HEK293 (cell line): ENCODE results near the gene CTIF.

Source experiments
- CTCF ChIA-PET: fragments of 350-600 bp; formaldehyde crosslinking; extraction: SDS; loops from one replicate; lab custom pipeline; 2021; ENCODE audit warnings: antibody characterized with exemption; lab: Yijun Ruan, JAX
- POLR2A ChIA-PET: fragments of 300-600 bp; formaldehyde crosslinking; extraction: SDS; loops from one replicate; lab custom pipeline; 2020; ENCODE audit warnings: antibody characterized with exemption, inconsistent platforms; lab: Yijun Ruan, JAX
- H3K27ac ChIP-seq: fragments of 200-500 bp; sonication (Bioruptor generic); 2 replicates; pipeline ENCODE4 v1.5.1; 2014; ENCODE audit warnings: low read depth, low read length, control low read depth, inconsistent platforms; ENCODE audit errors: extremely low read depth
- H3K36me3 ChIP-seq, 2 experiments: fragments of 200-500 bp in 1 of 2; sonication (Bioruptor generic) in 1 of 2; 1 replicate in 1 of 2; 2 replicates in 1 of 2; pipeline ENCODE4 v1.5.1; 2014 to 2017; ENCODE audit warnings: inconsistent platforms in 2 of 2, low read length in 2 of 2; ENCODE audit not compliant: control insufficient read depth in 2 of 2, insufficient read depth in 1 of 2
- H3K4me1 ChIP-seq: fragments of 200-500 bp; sonication (Bioruptor generic); 2 replicates; pipeline ENCODE4 v1.5.1; 2014; ENCODE audit warnings: mild to moderate bottlenecking, low read length, inconsistent platforms; ENCODE audit not compliant: control insufficient read depth, insufficient read depth
- H3K4me3 ChIP-seq: 2 replicates; pipeline ENCODE4 v1.5.1; 2011; ENCODE audit warnings: low read depth, mild to moderate bottlenecking, control low read depth, low read length, moderate library complexity
- H3K9me3 ChIP-seq: fragments of 200-500 bp; sonication (Bioruptor generic); 2 replicates; pipeline ENCODE4 v1.5.1; 2014; ENCODE audit warnings: low read depth, low read length, inconsistent platforms; ENCODE audit not compliant: control insufficient read depth, insufficient read depth
- YY2 ChIP-seq: fragments of 450-650 bp; formaldehyde crosslinking; IDR thresholded peaks from 2 replicates; pipeline ENCODE4 v1.5.1; 2016; ENCODE audit warnings: missing biosample characterization, missing genetic modification characterization
- ZBTB49 ChIP-seq: fragments of 450-650 bp; formaldehyde crosslinking; IDR thresholded peaks from 2 replicates; pipeline ENCODE4 v1.5.1; 2016; ENCODE audit warnings: missing biosample characterization, missing genetic modification characterization, low read depth
- ZBTB8A ChIP-seq: fragments of 450-650 bp; formaldehyde crosslinking; IDR thresholded peaks from 2 replicates; pipeline ENCODE4 v1.5.1; 2016; ENCODE audit warnings: missing biosample characterization, missing genetic modification characterization
- ZEB2 ChIP-seq: fragments of 450-650 bp; formaldehyde crosslinking; IDR thresholded peaks from 2 replicates; pipeline ENCODE4 v1.5.1; 2016; ENCODE audit warnings: missing biosample characterization, missing genetic modification characterization
- ZFHX2 ChIP-seq: fragments of 450-650 bp; formaldehyde crosslinking; conservative IDR thresholded peaks from 2 replicates; pipeline ENCODE4 v1.5.1; 2016; ENCODE audit warnings: missing biosample characterization, missing genetic modification characterization
- ZFP37 ChIP-seq: fragments of 450-650 bp; formaldehyde crosslinking; IDR thresholded peaks from 2 replicates; pipeline ENCODE4 v1.5.1; 2016; ENCODE audit warnings: missing biosample characterization, missing genetic modification characterization
- ZNF133 ChIP-seq: fragments of 450-650 bp; formaldehyde crosslinking; IDR thresholded peaks from 2 replicates; pipeline ENCODE4 v1.5.1; 2016; ENCODE audit warnings: missing biosample characterization, missing genetic modification characterization
- ZNF184 ChIP-seq: fragments of 450-650 bp; IDR thresholded peaks from 2 replicates; pipeline ENCODE4 v1.5.1; 2018; ENCODE audit warnings: missing biosample characterization, mild to moderate bottlenecking, missing genetic modification characterization
- ZNF223 ChIP-seq: fragments of 450-650 bp; formaldehyde crosslinking; IDR thresholded peaks from 2 replicates; pipeline ENCODE4 v1.5.1; 2016; ENCODE audit warnings: missing biosample characterization, missing genetic modification characterization
- ZNF248 ChIP-seq: fragments of 450-650 bp; formaldehyde crosslinking; IDR thresholded peaks from 2 replicates; pipeline ENCODE4 v1.5.1; 2017; ENCODE audit warnings: missing biosample characterization, missing genetic modification characterization
- ZNF335 ChIP-seq: fragments of 450-650 bp; formaldehyde crosslinking; conservative IDR thresholded peaks from 2 replicates; pipeline ENCODE4 v1.5.1; 2016; ENCODE audit warnings: missing biosample characterization, missing genetic modification characterization
- ZNF362 ChIP-seq: fragments of 450-650 bp; formaldehyde crosslinking; IDR thresholded peaks from 2 replicates; pipeline ENCODE4 v1.5.1; 2016; ENCODE audit warnings: missing biosample characterization, missing genetic modification characterization
- ZNF426 ChIP-seq: fragments of 450-650 bp; formaldehyde crosslinking; IDR thresholded peaks from 2 replicates; pipeline ENCODE4 v1.5.1; 2017; ENCODE audit warnings: missing biosample characterization, missing genetic modification characterization, mild to moderate bottlenecking, inconsistent platforms, moderate library complexity
- ZNF558 ChIP-seq: fragments of 450-650 bp; formaldehyde crosslinking; IDR thresholded peaks from 2 replicates; pipeline ENCODE4 v1.5.1; 2016; ENCODE audit warnings: missing biosample characterization, missing genetic modification characterization
- ZNF664 ChIP-seq: fragments of 450-650 bp; formaldehyde crosslinking; IDR thresholded peaks from 2 replicates; pipeline ENCODE4 v1.5.1; 2016; ENCODE audit warnings: missing biosample characterization, missing genetic modification characterization
- ZNF791 ChIP-seq: fragments of 450-650 bp; formaldehyde crosslinking; IDR thresholded peaks from 2 replicates; pipeline ENCODE4 v1.5.1; 2016; ENCODE audit warnings: missing biosample characterization, missing genetic modification characterization
- ZSCAN23 ChIP-seq: fragments of 450-650 bp; formaldehyde crosslinking; IDR thresholded peaks from 2 replicates; pipeline ENCODE4 v1.5.1; 2016; ENCODE audit warnings: missing biosample characterization, missing genetic modification characterization
- TF ChIP-seq, protein P1 (sequence below): fragments of 450-650 bp; formaldehyde crosslinking; IDR thresholded peaks from 2 replicates; pipeline ENCODE4 v1.5.1; 2017; ENCODE audit warnings: missing biosample characterization, missing genetic modification characterization
- TF ChIP-seq, protein P2 (sequence below): fragments of 450-650 bp; formaldehyde crosslinking; IDR thresholded peaks from 2 replicates; pipeline ENCODE4 v1.5.1; 2017; ENCODE audit warnings: missing biosample characterization, missing genetic modification characterization
- TF ChIP-seq, protein P3 (sequence below): fragments of 450-650 bp; IDR thresholded peaks from 2 replicates; pipeline ENCODE4 v1.5.1; 2018; ENCODE audit warnings: missing biosample characterization, mild to moderate bottlenecking, missing genetic modification characterization
- TF ChIP-seq, protein P4 (sequence below): fragments of 450-650 bp; formaldehyde crosslinking; IDR thresholded peaks from 2 replicates; pipeline ENCODE4 v1.5.1; 2016; ENCODE audit warnings: missing biosample characterization, missing genetic modification characterization, low read depth

The CTIF gene

GRCh38 chr18:48678237-48679115 is 139.6 kb downstream of the CTIF start (continued):
- TF ChIP-seq ZBTB49 (tag by site-specific recombination): no peak
- no peak for TF ChIP-seq ZEB2 (tag by site-specific recombination)
- no peak for TF ChIP-seq ZNF791 (tag by site-specific recombination)
- TF ChIP-seq ZNF362 (tag by site-specific recombination): no peak
- no peak for TF ChIP-seq ZBTB8A (tag by site-specific recombination)
- TF ChIP-seq ZNF223 (tag by site-specific recombination): no peak
- TF ChIP-seq, protein P1, sequence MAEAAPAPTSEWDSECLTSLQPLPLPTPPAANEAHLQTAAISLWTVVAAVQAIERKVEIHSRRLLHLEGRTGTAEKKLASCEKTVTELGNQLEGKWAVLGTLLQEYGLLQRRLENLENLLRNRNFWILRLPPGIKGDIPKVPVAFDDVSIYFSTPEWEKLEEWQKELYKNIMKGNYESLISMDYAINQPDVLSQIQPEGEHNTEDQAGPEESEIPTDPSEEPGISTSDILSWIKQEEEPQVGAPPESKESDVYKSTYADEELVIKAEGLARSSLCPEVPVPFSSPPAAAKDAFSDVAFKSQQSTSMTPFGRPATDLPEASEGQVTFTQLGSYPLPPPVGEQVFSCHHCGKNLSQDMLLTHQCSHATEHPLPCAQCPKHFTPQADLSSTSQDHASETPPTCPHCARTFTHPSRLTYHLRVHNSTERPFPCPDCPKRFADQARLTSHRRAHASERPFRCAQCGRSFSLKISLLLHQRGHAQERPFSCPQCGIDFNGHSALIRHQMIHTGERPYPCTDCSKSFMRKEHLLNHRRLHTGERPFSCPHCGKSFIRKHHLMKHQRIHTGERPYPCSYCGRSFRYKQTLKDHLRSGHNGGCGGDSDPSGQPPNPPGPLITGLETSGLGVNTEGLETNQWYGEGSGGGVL (tag by site-specific recombination): no peak

- Histone ChIP-seq H3K9me3 (no peaks in the 10 kb centered on the region), H3K36me3 (no peaks in the 10 kb centered on the region; a peak in 1 of 3 replicates), H3K4me1 (no peaks in the 10 kb centered on the region), H3K27ac (no peak overlapping the region), H3K4me3 (no peak overlapping the region)
- ChIA-PET CTCF (interaction anchor here (0.6 to 3.5 kb wide), 6 partner anchors 108 to 1185 kb away, joined by 3 to 32 read pairs (median 3); no protein-coding TSS in a partner anchor), POLR2A (no interaction called here)
- no peak for TF ChIP-seq ZNF184 (tag by site-specific recombination)
- TF ChIP-seq, protein P2, sequence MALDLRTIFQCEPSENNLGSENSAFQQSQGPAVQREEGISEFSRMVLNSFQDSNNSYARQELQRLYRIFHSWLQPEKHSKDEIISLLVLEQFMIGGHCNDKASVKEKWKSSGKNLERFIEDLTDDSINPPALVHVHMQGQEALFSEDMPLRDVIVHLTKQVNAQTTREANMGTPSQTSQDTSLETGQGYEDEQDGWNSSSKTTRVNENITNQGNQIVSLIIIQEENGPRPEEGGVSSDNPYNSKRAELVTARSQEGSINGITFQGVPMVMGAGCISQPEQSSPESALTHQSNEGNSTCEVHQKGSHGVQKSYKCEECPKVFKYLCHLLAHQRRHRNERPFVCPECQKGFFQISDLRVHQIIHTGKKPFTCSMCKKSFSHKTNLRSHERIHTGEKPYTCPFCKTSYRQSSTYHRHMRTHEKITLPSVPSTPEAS (tag by site-specific recombination): no peak
- TF ChIP-seq ZNF133: no peak
Measured at GRCh38 chr18:48679236-48679635, 140.4 kb downstream of the CTIF start.

- Histone ChIP-seq H3K36me3 (no peaks in the 10 kb centered on the region; a peak in 1 of 3 replicates), H3K4me3 (no peak overlapping the region), H3K4me1 (no peaks in the 10 kb centered on the region), H3K27ac (no peak overlapping the region), H3K9me3 (no peaks in the 10 kb centered on the region)
- POLR2A ChIA-PET: interaction anchor here (0.5 kb wide), 1 partner anchor 267 kb away, joined by 7 read pairs; no protein-coding TSS in a partner anchor
- CTCF ChIA-PET: interaction anchor here (0.6 kb wide), 2 partner anchors 450 to 1178 kb away, joined by 3 to 4 read pairs; no protein-coding TSS in a partner anchor
- TF ChIP-seq, protein P3, sequence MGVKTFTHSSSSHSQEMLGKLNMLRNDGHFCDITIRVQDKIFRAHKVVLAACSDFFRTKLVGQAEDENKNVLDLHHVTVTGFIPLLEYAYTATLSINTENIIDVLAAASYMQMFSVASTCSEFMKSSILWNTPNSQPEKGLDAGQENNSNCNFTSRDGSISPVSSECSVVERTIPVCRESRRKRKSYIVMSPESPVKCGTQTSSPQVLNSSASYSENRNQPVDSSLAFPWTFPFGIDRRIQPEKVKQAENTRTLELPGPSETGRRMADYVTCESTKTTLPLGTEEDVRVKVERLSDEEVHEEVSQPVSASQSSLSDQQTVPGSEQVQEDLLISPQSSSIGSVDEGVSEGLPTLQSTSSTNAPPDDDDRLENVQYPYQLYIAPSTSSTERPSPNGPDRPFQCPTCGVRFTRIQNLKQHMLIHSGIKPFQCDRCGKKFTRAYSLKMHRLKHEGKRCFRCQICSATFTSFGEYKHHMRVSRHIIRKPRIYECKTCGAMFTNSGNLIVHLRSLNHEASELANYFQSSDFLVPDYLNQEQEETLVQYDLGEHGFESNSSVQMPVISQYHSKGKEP (tag by site-specific recombination): no peak
- no peak for TF ChIP-seq YY2 (tag by site-specific recombination)
- TF ChIP-seq ZNF664 (tag by site-specific recombination): no peak
- TF ChIP-seq ZNF335 (tag by site-specific recombination): no peak
- TF ChIP-seq ZFP37: no peak
- no peak for TF ChIP-seq ZNF248 (tag by site-specific recombination)
- TF ChIP-seq ZNF426 (tag by site-specific recombination): no peak
- TF ChIP-seq, protein P4, sequence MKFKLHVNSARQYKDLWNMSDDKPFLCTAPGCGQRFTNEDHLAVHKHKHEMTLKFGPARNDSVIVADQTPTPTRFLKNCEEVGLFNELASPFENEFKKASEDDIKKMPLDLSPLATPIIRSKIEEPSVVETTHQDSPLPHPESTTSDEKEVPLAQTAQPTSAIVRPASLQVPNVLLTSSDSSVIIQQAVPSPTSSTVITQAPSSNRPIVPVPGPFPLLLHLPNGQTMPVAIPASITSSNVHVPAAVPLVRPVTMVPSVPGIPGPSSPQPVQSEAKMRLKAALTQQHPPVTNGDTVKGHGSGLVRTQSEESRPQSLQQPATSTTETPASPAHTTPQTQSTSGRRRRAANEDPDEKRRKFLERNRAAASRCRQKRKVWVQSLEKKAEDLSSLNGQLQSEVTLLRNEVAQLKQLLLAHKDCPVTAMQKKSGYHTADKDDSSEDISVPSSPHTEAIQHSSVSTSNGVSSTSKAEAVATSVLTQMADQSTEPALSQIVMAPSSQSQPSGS (tag by site-specific recombination): no peak
- no peak for TF ChIP-seq ZFHX2 (tag by site-specific recombination)
- TF ChIP-seq ZNF558 (tag by site-specific recombination): no peak
- TF ChIP-seq ZSCAN23 (tag by site-specific recombination): no peak
Measured at GRCh38 chr18:48680339-48681250, 141.8 kb downstream of the CTIF start.
